NCI-H2029 (cell line): ENCODE measurements around the gene AGXT.
A peak's percentile ranks its signal among the peaks of the same experiment; 100 is the strongest.

Source experiments
- DNase-seq: peaks from one replicate; lab custom pipeline; 2025; lab: John Stamatoyannopoulos, UW

The AGXT gene

DNA sequence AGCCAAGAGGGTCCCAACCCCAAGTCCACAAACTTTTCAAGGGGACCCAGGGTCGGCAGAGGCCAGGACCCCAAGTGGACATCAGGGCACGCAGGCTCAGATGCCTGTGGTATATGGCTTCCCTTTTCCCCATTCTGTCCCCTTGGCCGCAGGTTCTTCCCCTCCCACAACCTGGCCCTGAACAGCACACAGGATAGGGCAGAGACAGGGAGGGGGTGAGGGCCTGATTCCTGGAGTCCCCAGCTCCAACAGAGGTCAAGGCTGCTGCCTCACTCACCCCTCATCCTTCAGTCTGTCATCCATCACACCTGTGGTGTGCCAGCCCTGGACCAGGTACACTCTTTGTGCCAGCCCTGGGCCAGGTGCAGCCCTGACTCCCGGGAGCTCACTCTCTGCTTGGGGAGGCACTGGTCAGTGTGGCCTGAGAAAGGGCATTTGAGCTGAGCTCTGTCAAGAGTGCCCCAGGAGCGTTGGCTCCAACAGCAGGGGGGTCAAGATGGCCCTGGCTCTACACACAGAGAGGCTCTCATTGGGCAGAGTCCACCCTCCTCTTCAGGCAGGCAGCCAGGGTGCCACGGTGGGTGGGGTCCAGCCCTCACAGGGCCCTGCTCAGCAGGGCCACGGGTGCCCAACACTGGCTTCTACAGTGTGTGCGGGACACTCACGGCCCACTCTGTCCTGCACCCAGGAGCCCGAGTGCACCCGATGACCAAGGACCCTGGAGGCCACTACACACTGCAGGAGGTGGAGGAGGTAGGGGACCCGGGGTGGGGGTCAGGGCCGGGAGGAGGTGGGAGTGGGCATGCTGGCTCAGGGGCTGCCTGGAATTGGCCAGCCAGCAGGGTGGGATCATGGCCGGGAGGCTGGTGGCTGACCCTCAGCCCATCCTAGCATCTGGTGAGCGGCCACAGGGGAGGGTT lies 1.6 kb downstream of the AGXT start:
- DNase-seq = no peak

DNA sequence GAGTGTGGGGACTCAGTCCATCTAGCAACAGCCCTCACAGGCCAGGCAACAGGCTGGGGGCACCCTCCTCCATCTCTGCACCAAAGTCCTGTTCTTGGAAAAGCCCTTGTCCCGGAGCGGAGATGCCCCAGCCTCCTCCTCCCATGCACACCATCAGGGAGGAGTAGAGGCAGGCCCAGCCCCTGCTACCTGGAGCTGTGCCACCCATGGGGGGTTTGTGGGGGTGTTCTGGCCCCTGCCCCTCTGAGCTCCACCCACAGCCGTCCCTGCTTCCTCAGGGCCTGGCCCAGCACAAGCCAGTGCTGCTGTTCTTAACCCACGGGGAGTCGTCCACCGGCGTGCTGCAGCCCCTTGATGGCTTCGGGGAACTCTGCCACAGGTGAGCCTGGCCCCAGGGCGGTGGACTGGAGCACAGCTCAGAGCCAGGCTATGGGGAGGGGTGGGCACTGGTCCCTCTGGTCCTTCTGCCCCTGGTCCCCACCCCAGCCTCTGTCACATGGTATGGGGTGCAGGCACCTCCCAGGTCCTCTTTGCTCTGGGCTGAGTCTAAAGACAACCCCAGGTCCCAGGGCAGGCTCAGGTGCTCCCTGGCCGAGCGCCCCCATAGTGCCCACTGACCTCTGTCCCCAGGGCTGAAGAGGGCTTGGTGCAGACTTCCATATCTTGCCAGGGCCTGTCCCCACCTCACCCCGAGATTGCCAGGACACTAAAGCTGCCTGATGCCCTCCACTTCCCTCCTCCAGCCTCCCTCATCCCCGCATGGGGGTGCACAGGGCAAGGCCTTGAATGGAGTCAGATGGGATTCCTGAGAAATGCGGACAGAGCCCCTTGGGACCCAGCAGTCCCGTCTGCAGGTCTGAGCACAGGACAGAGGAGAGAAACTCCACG lies 2.7 kb downstream of the AGXT start:
- DNase-seq = no peak

GRCh38 chr2:240872317-240873097 lies 3.9 kb downstream of the AGXT start:
- no peak for DNase-seq

GRCh38 chr2:240873098-240873788 lies 4.6 kb downstream of the AGXT start:
- DNase-seq = no peak

DNA sequence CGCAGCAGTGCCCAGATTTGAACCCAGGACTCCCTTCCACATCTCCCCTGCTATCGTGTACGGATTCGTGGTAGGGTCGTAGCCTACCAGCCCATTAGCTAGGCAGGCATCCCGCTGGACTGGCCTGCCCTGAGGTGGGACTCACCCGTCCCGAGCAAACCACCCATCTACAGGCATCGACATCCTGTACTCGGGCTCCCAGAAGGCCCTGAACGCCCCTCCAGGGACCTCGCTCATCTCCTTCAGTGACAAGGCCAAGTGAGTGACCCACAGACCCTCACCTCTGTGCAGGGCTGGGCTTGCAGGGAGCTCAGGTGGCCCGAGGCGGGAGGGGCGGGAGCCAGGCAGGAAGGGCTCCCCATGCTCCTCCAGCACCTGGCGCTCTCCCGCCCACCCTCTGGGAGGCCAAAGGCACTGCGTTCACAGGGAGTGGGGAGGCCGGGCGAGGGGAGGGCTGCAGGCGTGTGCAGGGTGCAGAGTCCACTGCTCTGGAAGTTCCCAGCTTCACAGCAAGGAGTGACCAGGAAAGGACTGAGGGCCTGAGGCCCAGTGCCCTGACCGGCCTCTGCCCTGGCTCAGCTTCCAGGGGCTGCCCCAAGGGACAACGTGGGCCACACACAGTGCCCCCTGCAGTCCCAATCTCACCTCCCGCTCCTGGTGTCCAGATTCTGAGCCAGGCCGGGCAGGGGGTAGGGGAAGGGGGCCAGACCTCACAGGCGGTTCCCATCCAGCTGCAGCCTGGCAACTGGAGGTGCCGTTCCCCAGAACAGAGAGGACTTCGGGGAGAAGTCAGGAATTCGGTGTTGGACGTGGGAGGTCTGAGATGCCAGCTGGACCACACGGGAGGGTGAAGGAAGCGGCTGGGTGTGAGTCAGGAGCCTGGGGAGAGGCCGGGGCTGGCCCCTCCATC lies 5.4 kb downstream of the AGXT start:
- no peak for DNase-seq

- no peak for DNase-seq
Measured at GRCh38 chr2:240874715-240875227, 6.1 kb downstream of the AGXT start.

DNA sequence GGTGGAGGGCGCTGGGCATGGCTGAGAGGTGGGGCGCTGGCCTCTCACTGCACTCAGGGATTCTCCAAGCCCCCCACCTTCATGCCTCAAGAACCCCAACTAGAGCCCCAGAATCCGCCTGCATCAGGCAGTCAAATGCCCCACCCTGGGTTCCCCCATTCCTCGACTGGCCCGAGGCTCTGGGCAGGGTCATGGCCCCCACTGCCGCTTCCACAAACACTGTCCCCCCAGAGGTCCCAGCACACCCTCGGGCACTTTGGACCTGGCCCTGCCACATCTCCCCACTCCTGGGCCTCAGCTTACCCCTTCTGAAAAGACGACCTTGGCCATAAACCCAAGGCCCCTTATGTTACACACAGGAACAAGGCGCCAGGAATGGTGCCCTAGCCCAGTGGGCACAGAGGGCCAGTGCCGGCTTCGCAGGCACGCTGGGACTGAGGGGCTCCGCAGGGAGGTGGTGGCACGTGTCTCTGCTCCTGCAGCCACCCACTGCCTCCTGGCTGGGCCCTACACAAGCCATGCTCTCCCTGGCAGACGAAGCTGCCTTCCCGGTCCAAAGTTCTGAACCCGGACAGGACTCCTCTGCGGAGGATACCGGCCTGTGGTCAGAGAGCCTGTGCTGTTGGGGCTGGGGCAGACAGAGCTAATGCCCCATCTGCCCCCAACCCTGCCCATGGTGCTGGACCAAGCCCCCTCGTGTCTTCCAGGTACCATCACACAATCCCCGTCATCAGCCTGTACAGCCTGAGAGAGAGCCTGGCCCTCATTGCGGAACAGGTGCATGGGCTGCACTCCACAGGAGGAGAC lies 6.8 kb downstream of the AGXT start:
- DNase-seq = no peak

DNA sequence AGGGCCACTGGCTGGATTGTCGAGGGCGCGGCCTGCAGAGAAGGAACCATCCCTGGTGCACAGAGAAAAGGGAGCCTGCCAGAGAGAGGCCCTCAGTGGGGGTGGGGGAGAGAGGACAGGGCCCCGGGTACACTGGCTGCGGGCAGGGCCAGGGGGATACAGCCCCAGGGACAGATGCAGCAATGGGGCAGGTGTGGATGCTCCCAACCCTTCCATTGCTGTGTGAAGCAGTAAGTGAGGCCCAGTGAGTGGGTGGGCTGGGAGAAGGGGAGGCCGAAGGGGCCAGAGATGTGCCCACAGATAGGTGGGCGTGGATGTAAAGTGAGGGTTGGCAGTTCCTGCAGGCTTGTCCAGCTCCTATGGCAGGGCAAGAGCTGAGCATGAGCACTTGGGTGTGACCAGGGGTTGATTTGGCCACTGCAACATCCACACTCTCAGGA lies 7.4 kb downstream of the AGXT start:
- no peak for DNase-seq

DNA sequence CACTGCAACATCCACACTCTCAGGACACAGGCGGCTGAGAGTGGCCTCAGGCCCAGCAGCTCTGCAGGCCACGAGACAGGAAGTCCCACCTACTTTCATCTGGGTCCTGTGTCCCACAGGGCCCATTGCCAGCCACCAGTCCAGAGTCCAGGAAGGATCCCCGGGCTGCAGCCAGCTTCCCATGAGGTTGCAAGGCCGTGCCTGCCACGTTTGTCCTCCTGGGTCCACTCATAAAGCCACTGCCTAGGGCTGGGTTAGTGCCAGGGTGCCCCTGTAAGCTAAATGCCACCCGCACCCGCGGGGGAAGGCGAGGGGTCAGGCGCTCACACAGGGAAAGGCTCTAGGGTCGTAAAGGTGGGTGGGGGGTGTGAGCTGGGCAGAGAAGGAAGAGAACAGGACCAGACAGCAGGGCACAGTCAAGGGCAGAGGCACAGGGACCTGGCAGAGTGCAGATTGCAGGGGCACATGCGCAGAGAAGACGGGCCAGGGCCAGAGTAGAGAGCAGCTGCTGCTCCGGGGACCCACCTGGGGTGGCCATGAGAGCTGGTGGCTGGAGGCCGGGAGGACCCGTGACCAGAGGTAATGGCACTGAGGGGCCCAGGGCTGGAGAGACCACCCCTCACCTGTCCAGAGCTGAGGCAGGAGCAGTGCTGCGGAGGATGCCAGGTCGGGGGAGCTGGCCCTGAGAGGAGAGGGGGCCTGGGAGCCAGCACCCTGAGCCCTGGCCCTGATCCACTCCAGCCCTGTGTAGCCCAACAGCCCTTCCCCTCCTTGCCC lies 8.0 kb downstream of the AGXT start:
- no peak for DNase-seq

DNA sequence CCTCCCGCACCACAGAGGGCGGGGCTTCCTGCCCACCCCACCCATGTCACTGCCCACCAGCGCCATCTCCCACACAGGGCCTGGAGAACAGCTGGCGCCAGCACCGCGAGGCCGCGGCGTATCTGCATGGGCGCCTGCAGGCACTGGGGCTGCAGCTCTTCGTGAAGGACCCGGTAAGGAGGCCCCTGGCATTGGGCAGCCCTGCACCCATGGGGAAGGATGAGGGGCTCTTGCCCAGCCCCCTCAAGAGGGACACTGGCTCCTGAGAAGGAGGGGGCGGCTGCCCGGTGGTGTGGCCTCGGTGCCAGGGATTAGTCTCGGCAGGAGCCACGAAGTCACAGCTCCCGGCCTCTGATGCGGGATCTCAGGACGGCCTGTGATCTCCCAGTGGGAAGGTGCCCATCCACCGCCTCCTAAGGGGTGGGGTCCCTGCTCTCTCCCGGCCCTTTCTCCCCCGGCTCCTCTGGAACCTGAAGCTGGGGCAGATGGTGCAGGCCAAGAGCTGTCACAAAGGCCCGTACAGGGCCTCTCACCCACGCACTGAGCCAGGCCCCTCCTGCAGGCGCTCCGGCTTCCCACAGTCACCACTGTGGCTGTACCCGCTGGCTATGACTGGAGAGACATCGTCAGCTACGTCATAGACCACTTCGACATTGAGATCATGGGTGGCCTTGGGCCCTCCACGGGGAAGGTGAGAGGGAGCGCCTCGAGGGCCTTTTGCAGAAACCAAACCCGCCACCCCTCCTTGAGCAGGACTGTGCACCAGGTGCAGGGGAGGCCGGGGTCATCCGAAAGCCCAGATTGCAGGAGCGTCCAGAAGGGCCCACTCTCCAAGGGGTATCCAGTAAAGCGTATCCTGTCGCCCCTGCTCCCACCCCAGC lies 9.1 kb downstream of the AGXT start:
- DNase-seq = no peak

DNA sequence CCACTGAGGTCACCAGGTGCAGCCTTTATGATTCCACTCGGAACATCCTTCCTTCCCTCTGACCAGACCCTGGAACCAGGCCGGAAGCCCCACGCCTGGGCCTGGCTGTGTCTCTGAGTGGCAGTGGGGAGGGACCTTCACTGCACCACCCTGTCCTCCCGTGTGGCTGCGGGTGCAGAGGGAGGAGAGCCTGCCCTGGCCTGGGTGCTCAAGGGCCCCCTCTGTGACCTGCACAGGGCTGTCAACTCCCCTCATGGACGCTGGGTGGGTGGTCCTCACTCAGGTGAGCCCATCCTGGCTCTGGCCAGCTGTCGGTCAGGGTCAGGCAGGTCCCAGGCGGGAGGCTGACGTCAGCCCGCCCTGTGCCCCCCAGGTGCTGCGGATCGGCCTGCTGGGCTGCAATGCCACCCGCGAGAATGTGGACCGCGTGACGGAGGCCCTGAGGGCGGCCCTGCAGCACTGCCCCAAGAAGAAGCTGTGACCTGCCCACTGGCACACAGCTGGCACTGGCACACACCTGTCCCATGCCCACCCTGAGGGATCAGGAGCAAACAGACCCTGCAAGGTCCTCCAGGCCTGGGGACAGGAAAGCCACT lies 9.8 kb downstream of the AGXT start:
- DNase-seq = no peak

GRCh38 chr2:240879105-240879504 lies 10.5 kb downstream of the AGXT start:
- no peak for DNase-seq

DNA sequence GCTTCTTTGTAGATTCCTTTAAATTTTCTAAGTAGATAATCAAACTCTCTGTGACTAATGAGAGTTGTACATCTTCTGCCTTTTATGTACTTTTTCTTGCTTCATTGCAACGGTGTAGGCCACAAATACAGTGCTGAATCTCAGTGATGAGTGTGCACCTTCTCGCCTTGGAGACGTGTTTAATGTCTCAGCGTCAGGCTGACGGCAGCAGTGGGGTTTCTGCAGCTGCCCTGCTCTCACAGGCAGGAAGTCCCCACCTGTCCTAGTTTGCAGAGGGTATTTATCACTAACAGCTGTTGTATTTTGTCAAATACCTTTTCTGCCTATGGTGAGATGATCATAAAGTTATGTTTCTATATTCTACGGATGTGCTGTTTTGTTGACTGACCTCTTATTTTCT lies 13.3 kb downstream of the AGXT start:
- peak; percentile 37 for DNase-seq

- no peak for DNase-seq
Measured at GRCh38 chr2:240884221-240884620, 15.6 kb downstream of the AGXT start.

- DNase-seq = no peak
Measured at GRCh38 chr2:240884745-240885144, 16.1 kb downstream of the AGXT start.

DNA sequence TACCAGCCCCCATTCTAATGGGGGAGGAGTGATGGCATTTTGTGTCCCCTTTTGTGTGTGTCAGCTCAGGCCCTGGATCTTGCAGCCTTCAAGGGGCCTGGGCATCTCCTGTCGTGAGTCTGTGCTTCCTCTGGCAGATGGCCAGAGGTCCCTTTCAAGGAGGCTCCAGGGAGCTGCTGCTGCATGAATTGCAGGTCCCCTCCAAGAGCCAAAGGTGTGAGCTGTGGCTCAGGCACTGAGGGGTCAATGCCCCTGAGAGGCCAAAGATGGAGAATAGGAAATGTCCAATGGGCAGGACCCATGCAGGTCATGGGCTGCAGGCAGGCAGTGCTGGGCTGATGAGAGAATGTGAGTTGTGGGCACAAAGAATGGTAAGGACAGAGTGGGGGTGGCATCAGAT lies 16.9 kb downstream of the AGXT start:
- no peak for DNase-seq

- DNase-seq = no peak
Measured at GRCh38 chr2:240886023-240886565, 17.5 kb downstream of the AGXT start.
